ENCODE data around the gene POU6F2. TPM values are rescaled to one million over a fixed set of nuclear protein-coding genes. Genes with fewer than 3 reads are reported as not detected.

POU6F2 gene
- total RNA-seq, 2 experiments from 2014 or later = not detected

DNA sequence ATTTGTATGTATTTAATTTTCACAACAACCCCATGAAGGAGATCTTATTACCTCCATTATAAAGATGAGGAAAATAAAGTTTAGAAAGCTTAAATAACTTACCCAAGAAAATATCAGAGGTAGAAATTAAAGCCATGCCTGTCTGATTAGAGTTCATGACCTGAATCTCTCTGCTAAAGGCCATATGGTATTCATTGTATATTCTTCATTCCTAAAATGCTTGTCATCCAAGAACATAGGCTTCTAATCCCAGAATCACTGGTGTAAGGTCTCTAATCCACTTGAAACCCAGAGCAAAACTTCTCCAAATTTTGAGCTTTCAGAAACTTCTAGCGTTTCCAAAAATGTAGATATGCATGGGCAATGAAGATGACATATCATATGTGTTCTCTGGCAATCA is 516.2 kb downstream of the POU6F2 start:
- ChIA-PET POLR2A (no interaction called here), CTCF (no interaction called here)
- peaks cover 1% of the 10 kb centered on the region for H3K4me1 Mint-ChIP-seq
- peaks cover 32% of the 10 kb centered on the region for H3K27me3 Mint-ChIP-seq
- H3K4me3 Mint-ChIP-seq = no peak overlapping the region
- H3K27ac Mint-ChIP-seq = no peak overlapping the region
- no peaks in the 10 kb centered on the region for H3K36me3 Mint-ChIP-seq (ENCODE audit: low read depth)
- DNase-seq = no peak
- no peaks in the 10 kb centered on the region for H3K9me3 Mint-ChIP-seq

DNA sequence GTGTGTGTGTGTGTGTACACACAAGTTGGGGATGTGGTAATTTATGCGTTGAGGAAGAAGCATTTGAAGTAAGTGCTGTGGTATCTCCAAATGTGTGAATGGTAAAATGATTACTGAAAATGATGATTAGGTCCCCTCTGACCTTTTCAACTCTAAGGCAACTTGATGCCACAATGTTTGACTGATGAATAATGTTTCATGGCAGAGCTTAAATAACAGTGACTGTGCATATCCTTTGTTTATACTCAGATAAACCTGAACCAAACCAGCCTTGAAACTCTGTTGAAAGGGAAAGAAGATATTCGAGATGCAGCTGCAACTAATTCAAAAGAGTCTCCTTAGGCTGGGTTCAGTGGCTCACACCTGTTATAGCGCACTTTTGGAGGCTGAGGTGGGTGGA is 523.6 kb downstream of the POU6F2 start:
- Mint-ChIP-seq H3K36me3 (ENCODE audit: low read depth) (no peaks in the 10 kb centered on the region), H3K27me3 (peaks cover 28% of the 10 kb centered on the region), H3K4me3 (no peak overlapping the region), H3K4me1 (no peaks in the 10 kb centered on the region), H3K27ac (no peak overlapping the region), H3K9me3 (no peaks in the 10 kb centered on the region)
- ChIA-PET CTCF (no interaction called here), POLR2A (no interaction called here)
- no peak for DNase-seq

DNA sequence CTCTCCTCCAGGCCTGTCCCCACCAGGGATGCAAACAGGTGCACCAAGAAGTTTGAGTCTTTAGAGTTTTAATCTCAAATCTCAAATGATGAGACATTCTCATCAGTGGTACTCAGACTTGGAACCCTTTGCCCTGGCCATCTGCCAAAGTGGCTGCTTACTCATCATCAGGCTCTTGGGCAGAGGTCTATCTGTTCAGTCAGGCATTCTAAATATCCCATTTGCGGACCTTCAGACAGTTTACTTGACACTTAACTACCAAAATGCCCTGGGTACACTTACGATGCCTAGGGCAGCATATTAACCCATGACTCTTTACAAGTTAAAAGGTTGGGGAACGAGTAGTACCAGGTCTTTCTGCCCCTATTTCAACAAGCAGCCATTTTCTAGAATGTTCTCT is 527.3 kb downstream of the POU6F2 start:
- Mint-ChIP-seq H3K27me3 (peaks cover 18% of the 10 kb centered on the region), H3K36me3 (ENCODE audit: low read depth) (no peaks in the 10 kb centered on the region), H3K27ac (no peak overlapping the region), H3K4me3 (no peak overlapping the region), H3K9me3 (no peaks in the 10 kb centered on the region), H3K4me1 (peaks cover 22% of the 10 kb centered on the region)
- DNase-seq = no peak
- CTCF ChIA-PET = no interaction called here
- POLR2A ChIA-PET = no interaction called here

DNA sequence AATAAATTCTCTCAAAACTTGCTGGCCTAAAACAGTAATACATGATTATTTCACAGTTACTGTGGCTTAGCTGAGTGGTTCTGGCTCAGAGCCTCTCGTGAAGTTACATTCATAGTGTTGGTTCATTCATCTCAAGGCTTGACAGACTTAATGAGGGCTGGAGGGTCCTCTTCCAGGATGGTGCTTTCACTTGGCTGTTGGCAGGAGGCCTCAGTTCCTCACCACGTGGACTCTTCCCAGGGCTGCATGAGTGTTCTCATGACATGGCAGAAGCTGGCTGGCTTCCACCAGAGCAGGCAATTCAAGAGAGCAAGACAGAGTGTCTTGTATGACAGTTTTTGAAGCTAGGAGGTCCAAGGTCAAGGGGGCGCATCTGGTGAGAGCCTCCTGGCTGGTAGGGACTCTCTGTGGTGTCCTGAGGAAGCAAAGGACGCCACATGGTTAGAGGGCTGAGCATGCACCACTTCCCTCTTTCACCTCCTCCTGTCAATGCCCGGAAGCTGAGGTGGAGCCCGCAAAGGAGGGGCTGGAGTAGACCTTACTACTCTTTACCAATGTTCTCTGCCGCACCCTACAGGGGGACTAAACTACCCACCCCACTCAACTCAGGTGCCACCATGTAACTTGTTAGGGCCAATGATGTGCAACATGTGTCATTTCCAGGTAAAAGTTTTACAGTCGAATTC is 530.3 kb downstream of the POU6F2 start:
- Mint-ChIP-seq H3K27ac (no peak overlapping the region), H3K4me3 (no peak overlapping the region), H3K27me3 (peaks cover 4% of the 10 kb centered on the region), H3K4me1 (peaks cover 29% of the 10 kb centered on the region), H3K9me3 (no peaks in the 10 kb centered on the region), H3K36me3 (ENCODE audit: low read depth) (no peaks in the 10 kb centered on the region)
- ChIA-PET POLR2A (no interaction called here), CTCF (interaction anchor here (0.6 to 0.8 kb wide), 2 partner anchors 39 to 54 kb away, joined by 3 read pairs; no protein-coding TSS in a partner anchor)
- peak; percentile 23 for DNase-seq

DNA sequence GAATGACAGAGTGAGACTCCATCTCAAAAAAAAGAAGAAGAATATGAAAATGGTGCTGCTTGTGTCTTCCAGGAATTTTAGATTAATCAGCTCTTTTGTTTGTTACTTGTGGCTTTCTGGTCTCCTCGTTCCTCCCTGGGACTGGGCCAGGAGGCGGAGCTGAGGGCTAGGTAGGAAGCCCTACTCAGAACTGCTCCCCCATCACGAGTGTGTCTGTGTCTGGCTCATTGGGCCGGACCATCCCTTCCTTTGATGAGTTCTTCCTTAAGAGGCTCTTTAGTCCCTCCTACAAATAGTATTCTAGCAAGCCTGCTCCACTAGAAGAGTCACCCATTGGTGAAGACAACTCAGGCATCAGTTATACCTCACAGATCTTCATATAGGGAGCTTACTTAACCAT is 531.7 kb downstream of the POU6F2 start:
- no peaks in the 10 kb centered on the region for H3K27me3 Mint-ChIP-seq
- no peak for DNase-seq
- no peak overlapping the region for H3K27ac Mint-ChIP-seq
- H3K9me3 Mint-ChIP-seq = no peaks in the 10 kb centered on the region
- CTCF ChIA-PET = no interaction called here
- H3K36me3 Mint-ChIP-seq (ENCODE audit: low read depth) = no peaks in the 10 kb centered on the region
- POLR2A ChIA-PET = no interaction called here
- H3K4me3 Mint-ChIP-seq = no peak overlapping the region
- H3K4me1 Mint-ChIP-seq = peaks cover 29% of the 10 kb centered on the region

DNA sequence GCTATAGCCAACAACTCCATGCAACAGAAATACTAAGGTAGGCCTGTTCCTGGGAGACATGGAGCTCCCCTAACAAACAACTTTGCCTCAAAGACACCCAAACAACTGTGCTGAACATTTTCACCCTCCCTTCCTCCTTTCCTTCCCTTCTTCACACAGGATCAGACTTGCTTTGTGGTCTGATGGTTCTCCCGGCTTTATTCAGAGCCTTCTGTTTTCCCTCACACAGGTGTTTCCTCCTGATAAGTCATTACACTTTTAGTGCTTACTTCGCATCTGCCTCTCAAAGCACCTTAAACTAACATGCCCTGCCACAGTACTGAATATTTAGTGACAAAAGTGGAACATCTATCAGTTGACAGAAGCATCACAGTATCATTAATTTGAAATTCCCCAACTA is 532.2 kb downstream of the POU6F2 start:
- DNase-seq = no peak
- H3K36me3 Mint-ChIP-seq (ENCODE audit: low read depth) = no peaks in the 10 kb centered on the region
- H3K9me3 Mint-ChIP-seq = no peaks in the 10 kb centered on the region
- peaks cover 2% of the 10 kb centered on the region for H3K27me3 Mint-ChIP-seq
- ChIA-PET CTCF (no interaction called here), POLR2A (no interaction called here)
- H3K4me1 Mint-ChIP-seq = peaks cover 29% of the 10 kb centered on the region
- H3K27ac Mint-ChIP-seq = no peak overlapping the region
- H3K4me3 Mint-ChIP-seq = no peak overlapping the region

DNA sequence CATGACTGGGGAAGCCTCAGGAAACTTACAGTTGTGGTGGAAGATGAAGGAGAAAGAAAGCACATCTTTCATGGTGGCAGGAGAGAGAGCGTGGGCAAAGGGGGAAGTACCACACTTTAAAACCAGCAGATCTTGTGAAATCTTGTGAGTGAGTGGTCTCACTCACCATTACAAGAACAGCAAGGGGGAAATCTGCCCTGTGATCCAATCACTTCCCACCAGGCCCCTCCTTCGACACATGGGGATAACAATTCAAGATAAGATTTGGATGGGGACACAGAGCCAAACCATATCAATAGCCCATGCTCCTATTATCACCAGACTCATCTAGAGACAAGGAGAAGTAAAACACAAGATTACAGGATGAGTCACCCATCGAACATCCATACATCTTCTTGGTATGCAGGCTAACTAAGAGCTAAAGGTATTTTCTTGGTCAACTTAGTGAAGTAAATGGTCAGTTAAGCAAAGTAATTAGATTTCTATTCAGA is 533.2 kb downstream of the POU6F2 start:
- H3K9me3 Mint-ChIP-seq = no peaks in the 10 kb centered on the region
- POLR2A ChIA-PET = no interaction called here
- H3K27ac Mint-ChIP-seq = no peak overlapping the region
- no peak for DNase-seq
- no peak overlapping the region for H3K4me3 Mint-ChIP-seq
- peaks cover 29% of the 10 kb centered on the region for H3K4me1 Mint-ChIP-seq
- CTCF ChIA-PET = no interaction called here
- H3K27me3 Mint-ChIP-seq = peaks cover 2% of the 10 kb centered on the region
- no peaks in the 10 kb centered on the region for H3K36me3 Mint-ChIP-seq (ENCODE audit: low read depth)

DNA sequence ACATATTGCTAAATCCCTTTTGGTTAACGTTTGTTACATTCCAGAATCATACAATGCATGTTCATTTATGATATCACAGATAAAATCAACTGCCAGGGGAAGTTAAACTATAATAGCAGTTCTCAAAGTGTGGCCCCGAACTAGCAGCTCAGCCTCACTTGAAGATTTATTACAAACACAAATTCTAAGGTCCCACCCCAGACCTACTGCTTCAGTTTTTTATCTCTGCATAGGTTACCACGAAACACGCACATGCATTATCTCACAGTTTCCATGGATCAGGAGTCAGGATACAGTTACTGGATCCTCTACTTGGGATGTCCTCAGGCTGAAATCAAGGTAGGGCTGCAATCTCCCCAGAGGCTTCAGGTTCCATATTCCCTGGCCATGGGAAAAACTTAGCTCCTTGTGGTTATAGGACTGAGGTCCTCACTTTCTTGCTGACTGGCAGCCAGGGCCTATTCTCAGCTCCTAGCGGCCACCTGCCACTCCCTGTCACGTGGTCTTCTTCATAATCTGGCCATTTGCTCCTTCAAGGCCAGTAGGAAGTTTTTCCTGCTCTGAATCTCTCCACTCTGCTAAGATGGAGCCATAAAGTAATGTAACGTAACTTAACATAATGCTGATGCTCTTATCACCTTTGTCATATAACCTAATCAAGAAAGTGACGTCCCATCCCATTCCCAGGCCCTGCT is 538.0 kb downstream of the POU6F2 start:
- CTCF ChIA-PET = no interaction called here
- H3K27me3 Mint-ChIP-seq = peaks cover 7% of the 10 kb centered on the region
- peaks cover 4% of the 10 kb centered on the region for H3K4me1 Mint-ChIP-seq
- H3K4me3 Mint-ChIP-seq = no peak overlapping the region
- DNase-seq = no peak
- no peaks in the 10 kb centered on the region for H3K9me3 Mint-ChIP-seq
- H3K36me3 Mint-ChIP-seq (ENCODE audit: low read depth) = no peaks in the 10 kb centered on the region
- no peak overlapping the region for H3K27ac Mint-ChIP-seq
- POLR2A ChIA-PET = no interaction called here

DNA sequence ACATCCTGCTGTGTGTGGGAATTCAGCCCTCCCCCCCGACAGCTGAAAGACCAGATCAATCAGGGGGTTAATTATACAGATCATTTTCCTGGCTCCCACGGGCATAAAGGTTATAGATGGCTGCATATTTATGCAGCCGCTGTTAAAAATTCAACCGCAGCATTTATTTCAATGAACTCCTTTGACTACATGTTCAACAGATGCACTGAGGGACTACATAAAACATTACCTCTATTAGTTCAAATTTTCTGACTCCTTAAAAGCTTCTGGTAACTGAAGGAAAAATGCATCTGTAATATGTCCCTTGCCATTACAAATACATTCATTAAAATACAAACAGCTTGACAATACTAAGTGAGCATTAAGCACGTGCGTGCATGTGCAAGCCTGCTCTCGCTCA is 538.8 kb downstream of the POU6F2 start:
- H3K4me3 Mint-ChIP-seq = no peak overlapping the region
- no peaks in the 10 kb centered on the region for H3K9me3 Mint-ChIP-seq
- no peaks in the 10 kb centered on the region for H3K36me3 Mint-ChIP-seq (ENCODE audit: low read depth)
- peaks cover 7% of the 10 kb centered on the region for H3K27me3 Mint-ChIP-seq
- peaks cover 2% of the 10 kb centered on the region for H3K4me1 Mint-ChIP-seq
- no peak overlapping the region for H3K27ac Mint-ChIP-seq
- CTCF ChIA-PET = no interaction called here
- POLR2A ChIA-PET = no interaction called here
- no peak for DNase-seq

DNA sequence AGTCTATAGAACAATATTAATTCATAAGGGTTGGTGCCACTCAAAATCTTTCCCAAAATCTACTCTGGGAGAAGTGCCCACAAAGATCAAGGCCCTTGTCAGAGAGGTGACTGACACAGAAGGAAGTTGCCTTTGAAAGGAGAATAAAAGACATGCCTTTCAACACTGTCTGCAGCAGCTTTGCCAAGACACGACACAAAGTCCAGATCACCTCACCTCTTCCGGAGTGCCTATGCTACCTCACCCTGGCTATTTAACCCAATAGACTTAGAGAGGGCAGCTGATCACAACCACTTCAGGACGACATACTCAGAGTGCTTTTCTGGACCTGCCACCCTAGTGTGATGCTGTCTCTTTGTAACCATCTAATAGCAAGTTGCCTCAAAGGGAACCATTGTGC is 539.5 kb downstream of the POU6F2 start:
- peaks cover 2% of the 10 kb centered on the region for H3K4me1 Mint-ChIP-seq
- H3K36me3 Mint-ChIP-seq (ENCODE audit: low read depth) = no peaks in the 10 kb centered on the region
- H3K27ac Mint-ChIP-seq = no peak overlapping the region
- no peak overlapping the region for H3K4me3 Mint-ChIP-seq
- POLR2A ChIA-PET = no interaction called here
- no peak for DNase-seq
- H3K27me3 Mint-ChIP-seq = peaks cover 7% of the 10 kb centered on the region
- CTCF ChIA-PET = interaction anchor here (1.1 kb wide), 1 partner anchor 64 kb away, joined by 3 read pairs; no protein-coding TSS in a partner anchor
- no peaks in the 10 kb centered on the region for H3K9me3 Mint-ChIP-seq

Other genes starting within 250 kb of the POU6F2 start
- gene VPS41, start 68.7 kb upstream of the POU6F2 start, total RNA-seq = 10 to 100 TPM; 52.8 to 54.8 TPM